PC-3 (cell line): ENCODE data around the gene ELOVL2. TPM values are rescaled to one million over a fixed set of nuclear protein-coding genes. Genes with fewer than 3 reads are reported as not detected.

Source experiments
- ATAC-seq: fragments of 200-7000 bp; cut with Tn5 transposase; 2 replicates; pipeline ENCODE4 v1.9.1; 2020; ENCODE audit warnings: mild to moderate bottlenecking, moderate library complexity
- BruUV-seq: library from RNA; stranded (reverse); fragments of 400-500 nt; replicated peaks from 2 replicates; lab custom pipeline; 2021; lab: Mats Ljungman, UMichigan
- CTCF ChIA-PET: fragments of 300-600 bp; sonication (Branson Sonifier 250); formaldehyde crosslinking; loops from one replicate; lab custom pipeline; 2022; ENCODE audit warnings: antibody characterized with exemption; lab: Charles Lee
- POLR2A ChIA-PET: fragments of 300-600 bp; sonication (Branson Sonifier 250); formaldehyde crosslinking; loops from one replicate; lab custom pipeline; 2022; ENCODE audit warnings: antibody characterized with exemption; ENCODE audit not compliant: unreplicated experiment; lab: Charles Lee
- DNase-seq: peaks from one replicate; pipeline ENCODE4 v3.0.0-alpha.2; 2015
- H2AFZ ChIP-seq: fragments of 300-600 bp; sonication (generic); 2 replicates; pipeline ENCODE4 v1.6.0; 2016; ENCODE audit warnings: antibody characterized with exemption, low read length
- H3F3A ChIP-seq: fragments of 300-600 bp; sonication (generic); one replicate; pipeline ENCODE4 v1.6.0; 2017; ENCODE audit warnings: antibody characterized with exemption, low read length, control low read depth, mild to moderate bottlenecking; ENCODE audit not compliant: unreplicated experiment
- H3K27ac ChIP-seq: fragments of 300-600 bp; sonication (generic); 2 replicates; pipeline ENCODE4 v1.5.1; 2016; ENCODE audit warnings: mild to moderate bottlenecking, low read length
- H3K27me3 ChIP-seq: fragments of 300-600 bp; sonication (generic); 2 replicates; pipeline ENCODE4 v1.6.1; 2016; ENCODE audit warnings: low read length, mixed read lengths
- H3K36me3 ChIP-seq: fragments of 300-600 bp; sonication (generic); 2 replicates; pipeline ENCODE4 v1.6.1; 2016; ENCODE audit warnings: low read depth, mixed run types, low read length, mixed read lengths
- H3K4me1 ChIP-seq: fragments of 300-600 bp; sonication (generic); 2 replicates; pipeline ENCODE4 v1.5.1; 2016; ENCODE audit warnings: low read length; ENCODE audit not compliant: insufficient read depth
- H3K4me2 ChIP-seq: fragments of 300-600 bp; sonication (generic); 2 replicates; pipeline ENCODE4 v1.6.0; 2016; ENCODE audit warnings: low read length
- H3K4me3 ChIP-seq: fragments of 300-600 bp; sonication (generic); 2 replicates; pipeline ENCODE4 v1.5.1; 2016; ENCODE audit warnings: mild to moderate bottlenecking, low read length, mixed read lengths
- H3K79me2 ChIP-seq: fragments of 300-600 bp; sonication (generic); 2 replicates; pipeline ENCODE4 v1.6.1; 2017; ENCODE audit warnings: low read length, mixed read lengths
- H3K9ac ChIP-seq: fragments of 300-600 bp; sonication (generic); 2 replicates; pipeline ENCODE4 v1.6.0; 2016; ENCODE audit warnings: mild to moderate bottlenecking, low read length
- H3K9me2 ChIP-seq: fragments of 300-600 bp; sonication (generic); replicated peaks from 2 replicates; pipeline ENCODE4 v1.6.1; 2016; ENCODE audit warnings: mixed run types, low read length, mixed read lengths
- H3K9me3 ChIP-seq: fragments of 300-600 bp; sonication (generic); 2 replicates; pipeline ENCODE4 v1.6.1; 2016; ENCODE audit warnings: low read length, mixed read lengths
- H4K20me1 ChIP-seq: fragments of 300-600 bp; sonication (generic); 2 replicates; pipeline ENCODE4 v1.6.1; 2016; ENCODE audit warnings: low read length, mixed read lengths
- CTCF ChIP-seq: fragments of 300-600 bp; sonication (generic); conservative IDR thresholded peaks from 2 replicates; pipeline ENCODE4 v1.5.1; 2017; ENCODE audit warnings: antibody characterized with exemption, low read depth, mild to moderate bottlenecking, low read length
- EZH2 ChIP-seq: fragments of 300-600 bp; sonication (generic); IDR thresholded peaks from one replicate; pipeline ENCODE4 v1.6.1; 2017; ENCODE audit warnings: antibody characterized with exemption, mild to moderate bottlenecking, low read length; ENCODE audit not compliant: unreplicated experiment
- EZH2phosphoT487 ChIP-seq: fragments of 300-600 bp; sonication (generic); IDR thresholded peaks from 2 replicates; pipeline ENCODE4 v1.6.1; 2018; ENCODE audit warnings: mild to moderate bottlenecking, antibody characterized with exemption, low read length, borderline replicate concordance
- intact Hi-C: fragments of 100-400 bp; cut with micrococcal nuclease; formaldehyde crosslinking; loops from 2 replicates; pipeline ENCODE4 v1.9.0; 2023
- total RNA-seq: library from RNA; depleted of rRNA; stranded (reverse); fragments of >200 nt; gene quantifications from 2 replicates; pipeline ENCODE4 v1.2.3, GENCODE V29; 2014

The ELOVL2 gene
- total RNA-seq, 1 experiment from 2014 or later, result 0.91 TPM

- Histone ChIP-seq H3K27me3 (no peaks in the 10 kb centered on the region), H3K27ac (no peak overlapping the region), H3K79me2 (no peaks in the 10 kb centered on the region), H3K9ac (no peak overlapping the region), H3K9me3 (no peaks in the 10 kb centered on the region), H3F3A (no peaks in the 10 kb centered on the region), H3K9me2 (no peaks in the 10 kb centered on the region), H3K4me2 (no peak overlapping the region), H3K4me1 (peaks cover 28% of the 10 kb centered on the region), H4K20me1 (no peaks in the 10 kb centered on the region), H2AFZ (no peak overlapping the region), H3K4me3 (no peak overlapping the region), H3K36me3 (no peaks in the 10 kb centered on the region)
- ATAC-seq (no peak), DNase-seq (no peak)
- no peak for TF ChIP-seq CTCF
- CTCF ChIA-PET, result no interaction called here
- POLR2A ChIA-PET, result no interaction called here
- BruUV-seq, result no TSS peak
- intact Hi-C loops, result no loop called here
Measured at GRCh38 chr6:11012976-11013720, 31.0 kb downstream of the ELOVL2 start.

GRCh38 chr6:11012295-11012754 is 31.8 kb downstream of the ELOVL2 start:
- POLR2A ChIA-PET, result no interaction called here
- no peak overlapping the region for H2AFZ ChIP-seq
- H3K27me3 ChIP-seq, result no peaks in the 10 kb centered on the region
- H3K9me3 ChIP-seq, result no peaks in the 10 kb centered on the region
- ATAC-seq (no peak), DNase-seq (no peak)
- H3K4me1 ChIP-seq, result peaks cover 36% of the 10 kb centered on the region
- H3K9ac ChIP-seq, result no peak overlapping the region
- BruUV-seq, result no TSS peak
- H3K4me2 ChIP-seq, result peak overlapping the region; percentile 54
- H3K4me3 ChIP-seq, result peak overlapping the region; percentile 18; the same call in 1 of the 2 replicates
- TF ChIP-seq EZH2 (no peak), EZH2phosphoT487 (no peak), CTCF (no peak)
- no peaks in the 10 kb centered on the region for H3K36me3 ChIP-seq
- no peaks in the 10 kb centered on the region for H3K9me2 ChIP-seq
- H3K79me2 ChIP-seq, result no peaks in the 10 kb centered on the region
- H3F3A ChIP-seq, result peaks cover 5% of the 10 kb centered on the region
- intact Hi-C loops, result no loop called here
- H3K27ac ChIP-seq, result peak overlapping the region; percentile 44
- CTCF ChIA-PET, result interaction anchor here (0.6 to 1.2 kb wide), 3 partner anchors 57 to 534 kb away, joined by 3 to 7 read pairs (median 4); no protein-coding TSS in a partner anchor
- H4K20me1 ChIP-seq, result no peaks in the 10 kb centered on the region

GRCh38 chr6:11011787-11012234 is 32.3 kb downstream of the ELOVL2 start:
- POLR2A ChIA-PET, result interaction anchor here (0.6 to 0.7 kb wide), 3 partner anchors 82 to 582 kb away, joined by 3 to 4 read pairs (median 3); partner anchors contain the start of gene SMIM13
- no TSS peak for BruUV-seq
- no peaks in the 10 kb centered on the region for H3K9me3 ChIP-seq
- DNase-seq (peak; percentile 86), ATAC-seq (peak; percentile 78)
- H2AFZ ChIP-seq, result peak overlapping the region; percentile 23; the same call in 1 of the 2 replicates
- no peak for TF ChIP-seq EZH2phosphoT487
- peak; percentile 34; the same call in 1 of the 2 replicates for TF ChIP-seq CTCF
- no peak for TF ChIP-seq EZH2
- no peaks in the 10 kb centered on the region for H3K9me2 ChIP-seq
- H3K36me3 ChIP-seq, result no peaks in the 10 kb centered on the region
- CTCF ChIA-PET, result interaction anchor here (0.6 to 1.2 kb wide), 3 partner anchors 57 to 533 kb away, joined by 3 to 7 read pairs (median 4); no protein-coding TSS in a partner anchor
- H3K27me3 ChIP-seq, result no peaks in the 10 kb centered on the region
- H3K4me3 ChIP-seq, result peak overlapping the region; percentile 18; the same call in 1 of the 2 replicates
- H4K20me1 ChIP-seq, result no peaks in the 10 kb centered on the region
- 0 out of 2 replicates have a peak overlapping the region, but pooled peaks have one; percentile 19 for H3K9ac ChIP-seq
- H3K79me2 ChIP-seq, result no peaks in the 10 kb centered on the region
- H3K4me2 ChIP-seq, result peak overlapping the region; percentile 54
- H3K27ac ChIP-seq, result peak overlapping the region; percentile 44
- peaks cover 41% of the 10 kb centered on the region for H3K4me1 ChIP-seq
- H3F3A ChIP-seq, result peaks cover 5% of the 10 kb centered on the region
- intact Hi-C loops, result no loop called here
